Tibial nerve (tissue), 3 donors: ENCODE measurements around the gene KCNN1.

Experiments
- POLR2A ChIP-seq, 2 donors: fragments of 450-650 bp; IDR thresholded peaks; one replicate each; pipeline ENCODE4 v1.6.1; 2017; ENCODE audit warnings: antibody characterized with exemption in 2 of 2, mild to moderate bottlenecking in 2 of 2, moderate library complexity in 2 of 2
- TF ChIP-seq, protein P1 (sequence below), 5 experiments: fragments of 200-600 bp in 3 of 5; fragments of 450-650 bp in 2 of 5; sonication (generic) in 3 of 5; IDR thresholded peaks; one replicate each; pipeline ENCODE4 v1.5.1; 2016 to 2019; ENCODE audit warnings: antibody characterized with exemption in 5 of 5, mild to moderate bottlenecking in 3 of 5, moderate library complexity in 2 of 5

DNA sequence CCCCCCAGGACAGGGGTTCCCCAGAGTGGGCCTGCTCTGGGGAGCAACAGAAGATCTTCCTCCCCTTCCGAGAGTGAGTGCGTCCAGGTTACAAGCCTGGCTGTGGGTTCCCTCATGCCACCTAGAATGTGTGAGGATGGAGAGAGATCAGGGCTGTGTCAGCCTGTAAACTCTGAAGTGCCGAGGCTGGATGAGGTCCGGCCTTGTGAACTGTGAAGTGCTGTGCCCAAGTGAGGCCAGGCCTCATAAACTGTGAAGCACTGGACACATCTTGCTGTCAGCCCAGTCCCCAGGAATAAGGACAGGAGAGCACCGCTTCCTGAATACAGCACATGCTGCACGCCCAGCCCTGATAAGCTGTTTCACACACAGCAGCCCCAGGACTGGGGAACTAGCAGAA, 7.6 kb downstream of the KCNN1 start:
- no peak for TF ChIP-seq POLR2A (IDR thresholded peaks at IDR 0.05)
- TF ChIP-seq, protein P1, sequence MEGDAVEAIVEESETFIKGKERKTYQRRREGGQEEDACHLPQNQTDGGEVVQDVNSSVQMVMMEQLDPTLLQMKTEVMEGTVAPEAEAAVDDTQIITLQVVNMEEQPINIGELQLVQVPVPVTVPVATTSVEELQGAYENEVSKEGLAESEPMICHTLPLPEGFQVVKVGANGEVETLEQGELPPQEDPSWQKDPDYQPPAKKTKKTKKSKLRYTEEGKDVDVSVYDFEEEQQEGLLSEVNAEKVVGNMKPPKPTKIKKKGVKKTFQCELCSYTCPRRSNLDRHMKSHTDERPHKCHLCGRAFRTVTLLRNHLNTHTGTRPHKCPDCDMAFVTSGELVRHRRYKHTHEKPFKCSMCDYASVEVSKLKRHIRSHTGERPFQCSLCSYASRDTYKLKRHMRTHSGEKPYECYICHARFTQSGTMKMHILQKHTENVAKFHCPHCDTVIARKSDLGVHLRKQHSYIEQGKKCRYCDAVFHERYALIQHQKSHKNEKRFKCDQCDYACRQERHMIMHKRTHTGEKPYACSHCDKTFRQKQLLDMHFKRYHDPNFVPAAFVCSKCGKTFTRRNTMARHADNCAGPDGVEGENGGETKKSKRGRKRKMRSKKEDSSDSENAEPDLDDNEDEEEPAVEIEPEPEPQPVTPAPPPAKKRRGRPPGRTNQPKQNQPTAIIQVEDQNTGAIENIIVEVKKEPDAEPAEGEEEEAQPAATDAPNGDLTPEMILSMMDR (IDR thresholded peaks at IDR 0.05) = no peak
